ENCODE data around the gene DHRS12. TPM values are rescaled to one million over a fixed set of nuclear protein-coding genes. Genes with fewer than 3 reads are reported as not detected.
A peak's percentile ranks its signal among the peaks of the same experiment; 100 is the strongest.

Gene DHRS12
- total and polyA plus RNA-seq, 2 experiments from 2014 or later: 5.5 to 15.7 TPM

DNA sequence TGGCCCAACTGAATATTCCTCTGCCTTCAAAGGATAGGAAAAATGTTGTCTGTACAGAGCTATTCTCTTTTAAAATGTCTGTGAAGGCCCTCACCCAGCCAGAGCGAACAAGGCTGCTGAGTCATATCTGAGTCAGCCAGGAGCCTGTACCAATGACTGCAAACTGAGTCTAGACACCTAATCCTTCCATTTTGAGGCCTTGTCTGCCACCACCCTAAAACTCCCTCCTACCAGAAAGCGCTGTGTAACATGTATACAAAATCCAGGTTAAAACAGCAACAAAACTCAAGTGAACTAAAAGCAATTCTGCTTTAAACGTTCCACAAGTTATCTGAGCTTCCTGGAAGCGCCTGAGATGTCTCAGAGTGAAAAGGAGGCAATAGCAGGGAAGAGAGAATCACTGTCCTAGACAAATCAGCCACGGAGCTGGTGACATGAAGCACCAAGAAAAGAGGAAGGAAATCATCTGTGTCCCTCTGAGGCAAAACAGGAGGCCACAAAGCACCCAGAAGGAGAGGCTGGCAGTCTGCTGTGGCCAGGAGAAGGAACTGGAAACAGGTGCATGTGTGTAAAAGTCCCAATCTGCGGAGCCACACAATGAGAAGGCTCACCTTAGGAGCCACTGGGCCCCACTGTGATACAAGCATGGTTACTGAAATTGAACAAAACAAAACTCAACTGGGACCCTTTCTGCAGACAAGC lies 10.2 kb downstream of the DHRS12 start:
- Histone ChIP-seq H3K4me1 (ENCODE audit: low read depth) (no peaks in the 10 kb centered on the region), H3K9me3 (ENCODE audit: low read depth) (no peaks in the 10 kb centered on the region), H3K4me3 (no peak overlapping the region), H3K27me3 (no peaks in the 10 kb centered on the region), H3K36me3 (no peaks in the 10 kb centered on the region), H3K27ac (no peak overlapping the region)
- TF ChIP-seq, protein P1, sequence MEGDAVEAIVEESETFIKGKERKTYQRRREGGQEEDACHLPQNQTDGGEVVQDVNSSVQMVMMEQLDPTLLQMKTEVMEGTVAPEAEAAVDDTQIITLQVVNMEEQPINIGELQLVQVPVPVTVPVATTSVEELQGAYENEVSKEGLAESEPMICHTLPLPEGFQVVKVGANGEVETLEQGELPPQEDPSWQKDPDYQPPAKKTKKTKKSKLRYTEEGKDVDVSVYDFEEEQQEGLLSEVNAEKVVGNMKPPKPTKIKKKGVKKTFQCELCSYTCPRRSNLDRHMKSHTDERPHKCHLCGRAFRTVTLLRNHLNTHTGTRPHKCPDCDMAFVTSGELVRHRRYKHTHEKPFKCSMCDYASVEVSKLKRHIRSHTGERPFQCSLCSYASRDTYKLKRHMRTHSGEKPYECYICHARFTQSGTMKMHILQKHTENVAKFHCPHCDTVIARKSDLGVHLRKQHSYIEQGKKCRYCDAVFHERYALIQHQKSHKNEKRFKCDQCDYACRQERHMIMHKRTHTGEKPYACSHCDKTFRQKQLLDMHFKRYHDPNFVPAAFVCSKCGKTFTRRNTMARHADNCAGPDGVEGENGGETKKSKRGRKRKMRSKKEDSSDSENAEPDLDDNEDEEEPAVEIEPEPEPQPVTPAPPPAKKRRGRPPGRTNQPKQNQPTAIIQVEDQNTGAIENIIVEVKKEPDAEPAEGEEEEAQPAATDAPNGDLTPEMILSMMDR (IDR thresholded peaks at IDR 0.05; ENCODE audit: low read depth, low read length): no peak
- peak in 1 of 2 donors; percentile 72 for DNase-seq (ENCODE audit: low read depth in 1 of 2, low spot score in 1 of 2)

DNA sequence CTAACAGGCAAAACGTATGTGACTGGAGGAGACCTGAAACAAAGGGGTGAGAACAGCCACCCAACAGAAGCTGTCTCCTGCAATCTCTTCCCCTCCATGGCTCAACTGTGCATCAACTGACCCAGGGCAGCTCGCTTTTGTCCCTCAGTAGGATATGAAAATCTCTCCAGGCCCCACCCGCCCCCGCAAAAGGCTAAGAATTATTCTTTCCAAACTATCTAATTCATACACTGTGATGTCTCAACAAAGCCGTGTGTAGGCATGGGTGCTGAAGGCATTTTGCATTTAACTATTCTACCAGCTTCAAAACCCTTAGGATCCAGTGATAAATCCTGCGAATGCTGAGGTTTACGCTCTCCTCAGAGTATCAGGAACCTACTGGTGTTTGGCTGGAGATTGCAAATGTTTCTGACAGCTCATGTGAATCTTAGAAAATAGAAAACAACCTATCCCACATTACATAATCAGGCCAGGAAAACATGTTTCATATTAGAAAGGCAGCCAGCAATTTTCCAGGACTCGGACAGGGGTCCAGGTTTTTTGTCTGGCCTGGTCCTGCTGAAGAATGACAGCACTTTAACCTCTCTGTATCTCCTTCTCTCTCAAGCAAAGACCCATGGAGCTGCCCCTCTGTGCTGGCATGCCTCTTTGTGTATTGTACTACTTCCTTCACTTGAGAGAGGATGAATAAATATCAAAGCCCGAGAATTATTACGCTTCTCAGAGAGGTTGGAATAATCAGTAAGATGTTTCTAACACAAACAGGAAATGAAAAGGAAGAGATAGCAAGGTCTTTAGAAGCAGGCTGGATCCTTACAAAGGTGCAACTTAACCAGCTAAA lies 17.3 kb downstream of the DHRS12 start:
- Histone ChIP-seq H3K4me3 (no peak overlapping the region), H3K27me3 (no peaks in the 10 kb centered on the region), H3K36me3 (no peaks in the 10 kb centered on the region), H3K9me3 (ENCODE audit: low read depth) (no peaks in the 10 kb centered on the region), H3K27ac (peak overlapping the region; percentile 70), H3K4me1 (ENCODE audit: low read depth) (peaks cover 11% of the 10 kb centered on the region)
- no peak for DNase-seq (ENCODE audit: low read depth in 1 of 2, low spot score in 1 of 2)
- TF ChIP-seq, protein P1 (IDR thresholded peaks at IDR 0.05; ENCODE audit: low read depth, low read length): no peak

DNA sequence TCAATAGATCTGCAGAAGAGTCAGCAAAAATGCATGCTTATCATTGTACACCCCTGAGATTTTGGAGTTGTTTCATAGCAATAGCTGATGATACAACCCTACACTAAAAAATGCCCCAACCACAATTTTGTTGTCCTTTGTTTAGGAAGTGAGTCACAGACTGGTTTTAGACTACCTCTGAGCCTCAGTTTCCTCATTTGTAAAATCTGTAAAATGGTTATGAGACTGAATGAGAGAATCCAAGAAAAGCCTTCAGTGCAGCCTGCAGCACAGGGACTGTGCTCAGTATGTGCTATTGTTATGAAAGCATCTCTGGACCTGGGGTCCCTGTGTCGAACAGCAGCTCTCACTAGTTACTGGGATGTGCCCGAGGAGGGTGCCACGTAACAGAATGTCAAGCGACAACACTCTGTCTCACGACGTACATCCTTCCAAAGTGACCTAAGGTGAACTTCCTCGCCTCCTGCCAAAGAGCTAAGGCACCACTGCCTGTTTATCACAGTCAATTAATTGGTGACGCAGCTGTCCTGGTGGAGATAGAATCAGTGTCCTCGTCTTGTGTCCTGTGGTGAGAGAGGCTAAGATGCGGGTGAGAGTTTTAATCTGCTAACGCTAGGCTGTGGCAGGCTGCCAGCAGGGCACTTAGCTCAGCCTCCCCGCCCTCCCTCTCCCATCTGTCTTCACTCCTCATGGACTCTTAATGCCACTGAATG lies 18.1 kb downstream of the DHRS12 start:
- no peak overlapping the region for H3K27ac ChIP-seq

DNA sequence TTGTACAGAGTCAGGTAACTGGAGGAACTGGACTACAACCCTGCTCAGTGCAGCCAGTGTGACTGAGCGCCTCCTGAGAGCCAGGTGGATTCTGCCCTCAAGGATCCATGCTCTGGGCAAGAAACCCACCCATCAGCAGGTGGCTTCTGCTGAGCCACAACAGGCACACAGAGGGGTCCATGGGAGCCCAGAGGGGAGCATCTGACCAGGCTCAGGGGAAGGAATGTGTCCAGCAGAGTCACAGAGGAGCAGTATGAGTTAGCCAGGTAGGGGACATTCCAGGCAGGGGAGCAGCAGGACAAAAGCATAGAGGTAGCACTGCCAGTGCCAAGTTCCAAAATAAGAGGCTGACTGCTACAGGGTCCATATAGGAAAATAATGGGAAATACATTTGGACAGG lies 19.9 kb downstream of the DHRS12 start:
- no peak for DNase-seq (ENCODE audit: low read depth in 1 of 2, low spot score in 1 of 2)
- no peaks in the 10 kb centered on the region for H3K9me3 ChIP-seq (ENCODE audit: low read depth)
- TF ChIP-seq, protein P1 (IDR thresholded peaks at IDR 0.05; ENCODE audit: low read depth, low read length): no peak
- H3K36me3 ChIP-seq: no peaks in the 10 kb centered on the region
- H3K27me3 ChIP-seq: no peaks in the 10 kb centered on the region
- H3K4me3 ChIP-seq: no peak overlapping the region
- no peak overlapping the region for H3K27ac ChIP-seq
- H3K4me1 ChIP-seq (ENCODE audit: low read depth): peaks cover 11% of the 10 kb centered on the region

More for the DNA sequence above, 18.1 kb downstream of the DHRS12 start:
- Histone ChIP-seq H3K4me3 (no peak overlapping the region), H3K27me3 (no peaks in the 10 kb centered on the region), H3K9me3 (ENCODE audit: low read depth) (no peaks in the 10 kb centered on the region), H3K36me3 (no peaks in the 10 kb centered on the region), H3K4me1 (ENCODE audit: low read depth) (peaks cover 11% of the 10 kb centered on the region)
- DNase-seq (ENCODE audit: low read depth in 1 of 2, low spot score in 1 of 2): peak; percentile 69 to 96
- TF ChIP-seq, protein P1 (IDR thresholded peaks at IDR 0.05; ENCODE audit: low read depth, low read length): no peak

DNA sequence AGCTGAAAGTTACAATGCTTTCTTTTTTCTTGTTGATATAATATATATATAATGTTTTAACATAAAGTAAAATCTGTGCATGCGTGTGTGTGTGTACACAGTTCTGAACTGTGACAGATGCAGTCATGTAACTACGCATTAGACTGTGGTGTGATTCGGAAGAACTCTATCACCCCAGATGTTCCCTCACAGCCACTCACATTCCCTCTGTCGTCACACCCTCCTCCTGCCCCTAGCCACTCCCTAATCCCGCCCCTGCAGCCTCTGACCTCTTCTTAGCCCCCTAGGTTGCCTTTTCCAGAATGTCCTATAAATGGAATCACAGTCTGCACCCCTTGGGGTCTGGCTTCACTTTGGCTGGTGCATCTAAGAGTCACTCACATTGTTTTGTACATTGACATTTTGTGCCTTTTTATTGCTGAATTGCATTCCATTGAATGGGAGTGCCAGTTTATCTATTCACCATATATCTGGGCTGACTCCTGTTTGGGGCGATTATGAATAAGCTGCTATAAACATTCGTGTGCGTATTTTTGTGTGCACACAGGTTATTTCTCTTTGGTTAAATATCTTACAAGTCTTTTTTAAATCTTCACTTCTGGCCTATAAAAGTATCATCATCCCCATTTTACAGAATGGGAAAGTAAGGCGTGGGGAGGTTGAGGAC lies 20.4 kb downstream of the DHRS12 start:
- TF ChIP-seq, protein P1 (IDR thresholded peaks at IDR 0.05; ENCODE audit: low read depth, low read length): no peak
- Histone ChIP-seq H3K36me3 (no peaks in the 10 kb centered on the region), H3K4me1 (ENCODE audit: low read depth) (peaks cover 11% of the 10 kb centered on the region), H3K27ac (no peak overlapping the region), H3K27me3 (no peaks in the 10 kb centered on the region), H3K9me3 (ENCODE audit: low read depth) (no peaks in the 10 kb centered on the region), H3K4me3 (no peak overlapping the region)
- no peak for DNase-seq (ENCODE audit: low read depth in 1 of 2, low spot score in 1 of 2)
